ENCODE results near the gene TRAPPC12. TPM values are rescaled to one million over a fixed set of nuclear protein-coding genes. Genes with fewer than 3 reads are reported as not detected.

Gene TRAPPC12
- total RNA-seq, 1 experiment from 2014 or later: 86.2 TPM

- Histone ChIP-seq H4K20me1 (ENCODE audit: low read length) (no peaks in the 10 kb centered on the region), H3K9me2 (replicated peaks; ENCODE audit: low read length) (no peaks in the 10 kb centered on the region), H3K27ac (ENCODE audit: low read length) (no peak overlapping the region), H3K36me3 (ENCODE audit: low read depth, low read length) (peaks cover 45% of the 10 kb centered on the region), H3K4me1 (ENCODE audit: insufficient read depth, low read length) (no peaks in the 10 kb centered on the region), H3K79me2 (ENCODE audit: low read length) (no peaks in the 10 kb centered on the region), H3K27me3 (ENCODE audit: low read length) (no peaks in the 10 kb centered on the region), H3K9me3 (ENCODE audit: low read length) (no peaks in the 10 kb centered on the region), H3F3A (ENCODE audit: low read length, unreplicated experiment) (no peaks in the 10 kb centered on the region), H3K4me3 (ENCODE audit: low read length) (no peak overlapping the region), H3K9ac (ENCODE audit: low read length) (no peak overlapping the region), H2AFZ (ENCODE audit: low read length) (no peak overlapping the region), H3K4me2 (ENCODE audit: low read length) (no peak overlapping the region)
- ChIA-PET CTCF (no interaction called here), POLR2A (ENCODE audit: unreplicated experiment) (no interaction called here)
- ATAC-seq (no peak), DNase-seq (no peak)
- TF ChIP-seq EZH2phosphoT487 (IDR thresholded peaks at IDR 0.05; ENCODE audit: borderline replicate concordance, low read length) (no peak), CTCF (conservative IDR thresholded peaks at IDR 0.05; ENCODE audit: low read depth, low read length) (no peak), EZH2 (IDR thresholded peaks at IDR 0.05; ENCODE audit: low read length, unreplicated experiment) (no peak)
- no TSS peak for BruUV-seq (replicated peaks)
- intact Hi-C loops (cut with micrococcal nuclease): no loop called here
Measured at GRCh38 chr2:3429066-3429610, 49.6 kb downstream of the TRAPPC12 start.

- DNase-seq (no peak), ATAC-seq (no peak)
- H3K9ac ChIP-seq (ENCODE audit: low read length): no peak overlapping the region
- no peaks in the 10 kb centered on the region for H4K20me1 ChIP-seq (ENCODE audit: low read length)
- H3K4me1 ChIP-seq (ENCODE audit: insufficient read depth, low read length): no peaks in the 10 kb centered on the region
- H3K27me3 ChIP-seq (ENCODE audit: low read length): no peaks in the 10 kb centered on the region
- no peak overlapping the region for H3K4me3 ChIP-seq (ENCODE audit: low read length)
- H3K4me2 ChIP-seq (ENCODE audit: low read length): no peak overlapping the region
- peaks cover 34% of the 10 kb centered on the region for H3K36me3 ChIP-seq (ENCODE audit: low read depth, low read length)
- CTCF ChIA-PET: no interaction called here
- TF ChIP-seq CTCF (conservative IDR thresholded peaks at IDR 0.05; ENCODE audit: low read depth, low read length): no peak
- no peak for TF ChIP-seq EZH2 (IDR thresholded peaks at IDR 0.05; ENCODE audit: low read length, unreplicated experiment)
- no peaks in the 10 kb centered on the region for H3F3A ChIP-seq (ENCODE audit: low read length, unreplicated experiment)
- no peak overlapping the region for H2AFZ ChIP-seq (ENCODE audit: low read length)
- no peak overlapping the region for H3K27ac ChIP-seq (ENCODE audit: low read length)
- intact Hi-C loops (cut with micrococcal nuclease): no loop called here
- H3K9me3 ChIP-seq (ENCODE audit: low read length): no peaks in the 10 kb centered on the region
- POLR2A ChIA-PET (ENCODE audit: unreplicated experiment): no interaction called here
- no TSS peak for BruUV-seq (replicated peaks)
- H3K9me2 ChIP-seq (replicated peaks; ENCODE audit: low read length): no peaks in the 10 kb centered on the region
- no peaks in the 10 kb centered on the region for H3K79me2 ChIP-seq (ENCODE audit: low read length)
Measured at GRCh38 chr2:3430172-3430571, 50.7 kb downstream of the TRAPPC12 start.

GRCh38 chr2:3430740-3431490, 51.4 kb downstream of the TRAPPC12 start:
- ChIA-PET CTCF (no interaction called here), POLR2A (ENCODE audit: unreplicated experiment) (no interaction called here)
- H3K9me3 ChIP-seq (ENCODE audit: low read length): no peaks in the 10 kb centered on the region
- H2AFZ ChIP-seq (ENCODE audit: low read length): no peak overlapping the region
- H3K27me3 ChIP-seq (ENCODE audit: low read length): no peaks in the 10 kb centered on the region
- no peaks in the 10 kb centered on the region for H3K79me2 ChIP-seq (ENCODE audit: low read length)
- no peak for DNase-seq
- H3K9me2 ChIP-seq (replicated peaks; ENCODE audit: low read length): no peaks in the 10 kb centered on the region
- no peaks in the 10 kb centered on the region for H4K20me1 ChIP-seq (ENCODE audit: low read length)
- H3K4me2 ChIP-seq (ENCODE audit: low read length): no peak overlapping the region
- no peak overlapping the region for H3K9ac ChIP-seq (ENCODE audit: low read length)
- H3F3A ChIP-seq (ENCODE audit: low read length, unreplicated experiment): no peaks in the 10 kb centered on the region
- TF ChIP-seq EZH2phosphoT487 (IDR thresholded peaks at IDR 0.05; ENCODE audit: borderline replicate concordance, low read length) (no peak), EZH2 (IDR thresholded peaks at IDR 0.05; ENCODE audit: low read length, unreplicated experiment) (no peak), CTCF (conservative IDR thresholded peaks at IDR 0.05; ENCODE audit: low read depth, low read length) (no peak)
- intact Hi-C loops (cut with micrococcal nuclease): no loop called here
- peaks cover 28% of the 10 kb centered on the region for H3K36me3 ChIP-seq (ENCODE audit: low read depth, low read length)
- no peak for ATAC-seq
- no peaks in the 10 kb centered on the region for H3K4me1 ChIP-seq (ENCODE audit: insufficient read depth, low read length)
- no TSS peak for BruUV-seq (replicated peaks)
- no peak overlapping the region for H3K4me3 ChIP-seq (ENCODE audit: low read length)
- no peak overlapping the region for H3K27ac ChIP-seq (ENCODE audit: low read length)

Measured in PC-3 (cell line).